GM12864 (cell line): Measurements from ENCODE around the gene DGKD.

Experiments
- DNase-seq: peaks from one replicate; pipeline ENCODE4 v3.0.0-alpha.2; 2011; ENCODE audit warnings: low read depth
- H3K4me3 ChIP-seq: 2 replicates; pipeline ENCODE4 v1.5.1; 2011; ENCODE audit warnings: mild to moderate bottlenecking, low read depth, low read length, control low read depth
- CTCF ChIP-seq: IDR thresholded peaks from 2 replicates; pipeline ENCODE4 v1.5.1; 2011; ENCODE audit warnings: low read depth, mild to moderate bottlenecking, moderate library complexity, low read length, control low read depth, inconsistent platforms; ENCODE audit errors: missing control alignments

DGKD gene

GRCh38 chr2:233410196-233410760 lies 56.0 kb downstream of the DGKD start:
- H3K4me3 ChIP-seq, result no peak overlapping the region
- no peak for DNase-seq
- TF ChIP-seq CTCF, result no peak

- DNase-seq, result no peak
Measured at GRCh38 chr2:233411162-233411561, 56.9 kb downstream of the DGKD start.

GRCh38 chr2:233412405-233412804 lies 58.1 kb downstream of the DGKD start:
- no peak for TF ChIP-seq CTCF
- DNase-seq, result no peak
- H3K4me3 ChIP-seq, result no peak overlapping the region

More at GRCh38 chr2:233411162-233411561, 56.9 kb downstream of the DGKD start:
- H3K4me3 ChIP-seq, result no peak overlapping the region
- TF ChIP-seq CTCF, result no peak

GRCh38 chr2:233413046-233413445 lies 58.8 kb downstream of the DGKD start:
- DNase-seq, result no peak
- TF ChIP-seq CTCF, result no peak
- H3K4me3 ChIP-seq, result no peak overlapping the region

- TF ChIP-seq CTCF, result no peak
- H3K4me3 ChIP-seq, result no peak overlapping the region
- DNase-seq, result no peak
Measured at GRCh38 chr2:233413559-233414272, 59.4 kb downstream of the DGKD start.

- no peak for DNase-seq
- no peak for TF ChIP-seq CTCF
- no peak overlapping the region for H3K4me3 ChIP-seq
Measured at GRCh38 chr2:233414273-233414654, 60.0 kb downstream of the DGKD start.
